ENCODE measurements around the gene FLT3. TPM values are rescaled to one million over a fixed set of nuclear protein-coding genes. Genes with fewer than 3 reads are reported as not detected.

FLT3 gene
- total and polyA plus RNA-seq, 2 experiments from 2014 or later = 0.06 TPM; not detected in 1

- no peaks in the 10 kb centered on the region for H3K4me1 ChIP-seq (ENCODE audit: low read depth)
- no peaks in the 10 kb centered on the region for H3K27me3 ChIP-seq
- no peaks in the 10 kb centered on the region for H3K9me3 ChIP-seq (ENCODE audit: low read depth)
- no peak overlapping the region for H3K4me3 ChIP-seq
- H3K36me3 ChIP-seq = no peaks in the 10 kb centered on the region
- no peak overlapping the region for H3K27ac ChIP-seq
- DNase-seq (ENCODE audit: low read depth in 1 of 2, low spot score in 1 of 2) = peak in 1 of 2 donors; percentile 33
- no peak for TF ChIP-seq CTCF (IDR thresholded peaks at IDR 0.05; ENCODE audit: low read depth, low read length)
Measured at GRCh38 chr13:28129911-28130693, 29.7 kb upstream of the FLT3 start.

GRCh38 chr13:28128926-28129325, 28.6 kb upstream of the FLT3 start:
- no peak for TF ChIP-seq CTCF (IDR thresholded peaks at IDR 0.05; ENCODE audit: low read depth, low read length)
- no peaks in the 10 kb centered on the region for H3K27me3 ChIP-seq
- no peak overlapping the region for H3K4me3 ChIP-seq
- no peak overlapping the region for H3K27ac ChIP-seq
- H3K4me1 ChIP-seq (ENCODE audit: low read depth) = no peaks in the 10 kb centered on the region
- no peaks in the 10 kb centered on the region for H3K9me3 ChIP-seq (ENCODE audit: low read depth)
- DNase-seq (ENCODE audit: low read depth in 1 of 2, low spot score in 1 of 2) = no peak
- H3K36me3 ChIP-seq = no peaks in the 10 kb centered on the region

GRCh38 chr13:28128030-28128429, 27.7 kb upstream of the FLT3 start:
- TF ChIP-seq CTCF (IDR thresholded peaks at IDR 0.05; ENCODE audit: low read depth, low read length) = no peak
- H3K4me3 ChIP-seq = no peak overlapping the region
- H3K27ac ChIP-seq = no peak overlapping the region
- no peak for DNase-seq (ENCODE audit: low read depth in 1 of 2, low spot score in 1 of 2)
- no peaks in the 10 kb centered on the region for H3K27me3 ChIP-seq
- no peaks in the 10 kb centered on the region for H3K36me3 ChIP-seq
- no peaks in the 10 kb centered on the region for H3K9me3 ChIP-seq (ENCODE audit: low read depth)
- no peaks in the 10 kb centered on the region for H3K4me1 ChIP-seq (ENCODE audit: low read depth)

- Histone ChIP-seq H3K9me3 (ENCODE audit: low read depth) (no peaks in the 10 kb centered on the region), H3K4me1 (ENCODE audit: low read depth) (no peaks in the 10 kb centered on the region), H3K4me3 (no peak overlapping the region), H3K27me3 (no peaks in the 10 kb centered on the region), H3K27ac (no peak overlapping the region), H3K36me3 (no peaks in the 10 kb centered on the region)
- DNase-seq (ENCODE audit: low read depth in 1 of 2, low spot score in 1 of 2) = no peak
- no peak for TF ChIP-seq CTCF (IDR thresholded peaks at IDR 0.05; ENCODE audit: low read depth, low read length)
Measured at GRCh38 chr13:28121224-28121623, 20.8 kb upstream of the FLT3 start.

- Histone ChIP-seq H3K4me1 (ENCODE audit: low read depth) (no peaks in the 10 kb centered on the region), H3K36me3 (no peaks in the 10 kb centered on the region), H3K27ac (no peak overlapping the region), H3K4me3 (no peak overlapping the region), H3K27me3 (no peaks in the 10 kb centered on the region), H3K9me3 (ENCODE audit: low read depth) (no peaks in the 10 kb centered on the region)
- no peak for DNase-seq (ENCODE audit: low read depth in 1 of 2, low spot score in 1 of 2)
- TF ChIP-seq CTCF (IDR thresholded peaks at IDR 0.05; ENCODE audit: low read depth, low read length) = no peak
Measured at GRCh38 chr13:28120317-28120716, 19.9 kb upstream of the FLT3 start.

All from cardiac muscle cell (in vitro differentiated cells and primary cell).